Ammon's horn (tissue), 1 donor: ENCODE measurements around the gene SPI1.
"Not testable (repeated sequence)": the region's sequence is repeated elsewhere in the genome, so short reads cannot be mapped to it uniquely, and the experiment has no call there.

ENCODE experiments used
- DNase-seq: peaks from one replicate; pipeline ENCODE4 v3.0.0-alpha.2; 2016; ENCODE audit warnings: low spot score

The SPI1 gene

GRCh38 chr11:47340980-47341775, 37.2 kb downstream of the SPI1 start:
- no peak for DNase-seq

- DNase-seq, result no peak
Measured at GRCh38 chr11:47340010-47340409, 38.3 kb downstream of the SPI1 start.

- DNase-seq, result no peak
Measured at GRCh38 chr11:47338396-47339241, 39.7 kb downstream of the SPI1 start.

- no peak for DNase-seq
Measured at GRCh38 chr11:47337229-47337924, 41.0 kb downstream of the SPI1 start.

GRCh38 chr11:47336595-47336994, 41.8 kb downstream of the SPI1 start:
- no peak for DNase-seq

GRCh38 chr11:47335733-47336132, 42.6 kb downstream of the SPI1 start:
- no peak for DNase-seq

GRCh38 chr11:47334699-47335411, 43.5 kb downstream of the SPI1 start:
- DNase-seq, result not testable (repeated sequence)

- no peak for DNase-seq
Measured at GRCh38 chr11:47333886-47334443, 44.4 kb downstream of the SPI1 start.

- no peak for DNase-seq
Measured at GRCh38 chr11:47333526-47333845, 44.9 kb downstream of the SPI1 start.

GRCh38 chr11:47332791-47333525, 45.4 kb downstream of the SPI1 start:
- DNase-seq, result no peak

- no peak for DNase-seq
Measured at GRCh38 chr11:47332303-47332711, 46.0 kb downstream of the SPI1 start.

- no peak for DNase-seq
Measured at GRCh38 chr11:47331454-47332302, 46.7 kb downstream of the SPI1 start.

- DNase-seq, result no peak
Measured at GRCh38 chr11:47329987-47330931, 48.1 kb downstream of the SPI1 start.

- DNase-seq, result no peak
Measured at GRCh38 chr11:47329431-47329986, 48.8 kb downstream of the SPI1 start.

GRCh38 chr11:47328449-47329390, 49.6 kb downstream of the SPI1 start:
- DNase-seq, result peak; percentile 57

- DNase-seq, result no peak
Measured at GRCh38 chr11:47327949-47328348, 50.4 kb downstream of the SPI1 start.

GRCh38 chr11:47327025-47327424, 51.3 kb downstream of the SPI1 start:
- no peak for DNase-seq
